ENCODE results near the gene TUBG2. TPM values are rescaled to one million over a fixed set of nuclear protein-coding genes. Genes with fewer than 3 reads are reported as not detected.
"Not testable (repeated sequence)": the region's sequence is repeated elsewhere in the genome, so short reads cannot be mapped to it uniquely, and the experiment has no call there.

TUBG2 gene
- total and polyA plus RNA-seq, 10 of the 15 experiments (the other 5 are each of a cell fraction or from before 2014, with no cell fraction given), result 1.2 to 12.5 (median 8.9) TPM

GRCh38 chr17:42623732-42624596, 35.1 kb upstream of the TUBG2 start (continued):
- TF ChIP-seq, protein P1, sequence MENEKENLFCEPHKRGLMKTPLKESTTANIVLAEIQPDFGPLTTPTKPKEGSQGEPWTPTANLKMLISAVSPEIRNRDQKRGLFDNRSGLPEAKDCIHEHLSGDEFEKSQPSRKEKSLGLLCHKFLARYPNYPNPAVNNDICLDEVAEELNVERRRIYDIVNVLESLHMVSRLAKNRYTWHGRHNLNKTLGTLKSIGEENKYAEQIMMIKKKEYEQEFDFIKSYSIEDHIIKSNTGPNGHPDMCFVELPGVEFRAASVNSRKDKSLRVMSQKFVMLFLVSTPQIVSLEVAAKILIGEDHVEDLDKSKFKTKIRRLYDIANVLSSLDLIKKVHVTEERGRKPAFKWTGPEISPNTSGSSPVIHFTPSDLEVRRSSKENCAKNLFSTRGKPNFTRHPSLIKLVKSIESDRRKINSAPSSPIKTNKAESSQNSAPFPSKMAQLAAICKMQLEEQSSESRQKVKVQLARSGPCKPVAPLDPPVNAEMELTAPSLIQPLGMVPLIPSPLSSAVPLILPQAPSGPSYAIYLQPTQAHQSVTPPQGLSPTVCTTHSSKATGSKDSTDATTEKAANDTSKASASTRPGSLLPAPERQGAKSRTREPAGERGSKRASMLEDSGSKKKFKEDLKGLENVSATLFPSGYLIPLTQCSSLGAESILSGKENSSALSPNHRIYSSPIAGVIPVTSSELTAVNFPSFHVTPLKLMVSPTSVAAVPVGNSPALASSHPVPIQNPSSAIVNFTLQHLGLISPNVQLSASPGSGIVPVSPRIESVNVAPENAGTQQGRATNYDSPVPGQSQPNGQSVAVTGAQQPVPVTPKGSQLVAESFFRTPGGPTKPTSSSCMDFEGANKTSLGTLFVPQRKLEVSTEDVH (IDR thresholded peaks at IDR 0.05; ENCODE audit: low read depth, partially characterized antibody), result no peak
- TF ChIP-seq JUNB (IDR thresholded peaks at IDR 0.05) (peak; percentile 71), RUNX3 (IDR thresholded peaks at IDR 0.05; ENCODE audit: low read length) (no peak), PML (IDR thresholded peaks at IDR 0.05; ENCODE audit: low read length) (no peak), RB1 (IDR thresholded peaks at IDR 0.05; ENCODE audit: borderline replicate concordance) (no peak), CBFB (IDR thresholded peaks at IDR 0.05; ENCODE audit: low read depth) (no peak), BHLHE40 (IDR thresholded peaks at IDR 0.05; ENCODE audit: borderline replicate concordance in 1 of 2, low read depth in 2 of 2, low read length in 1 of 2) (no peak), IRF4 (IDR thresholded peaks at IDR 0.05; ENCODE audit: low read depth, low read length) (peak; percentile 75; the same call in 1 of the 2 replicates), EED (IDR thresholded peaks at IDR 0.05; ENCODE audit: low read depth) (peak; percentile 34; the same call in 1 of the 2 replicates), KLF5 (IDR thresholded peaks at IDR 0.05; ENCODE audit: partially characterized antibody) (no peak), MTA2 (IDR thresholded peaks at IDR 0.05; ENCODE audit: low read depth) (no peak), TCF12 (IDR thresholded peaks at IDR 0.05; ENCODE audit: low read depth, low read length) (0 out of 2 replicates have a peak, but pooled peaks have one; percentile 52), SPI1 (IDR thresholded peaks at IDR 0.05; ENCODE audit: borderline replicate concordance, insufficient read depth, low read depth, low read length) (no peak)

- H3K9me3 ChIP-seq (replicated peaks; ENCODE audit: control insufficient read depth, insufficient read depth, low read length); H3K27ac ChIP-seq (ENCODE audit: control insufficient read depth, insufficient read depth); H3K4me1 ChIP-seq (ENCODE audit: control insufficient read depth, insufficient read depth, low read length); H3K9ac ChIP-seq (ENCODE audit: control insufficient read depth, insufficient read depth, low read length); H2AFZ ChIP-seq (ENCODE audit: control insufficient read depth, low read depth, low read length); H3K36me3 ChIP-seq (ENCODE audit: control insufficient read depth in 2 of 2, insufficient read depth in 2 of 2, low read length in 1 of 2); H3K27me3 ChIP-seq (replicated peaks in 1 of 2; ENCODE audit: control insufficient read depth in 2 of 2, insufficient read depth in 2 of 2, low read length in 1 of 2); DNase-seq (ENCODE audit: low read depth, low spot score); H4K20me1 ChIP-seq (ENCODE audit: control insufficient read depth, insufficient read depth); H3K79me2 ChIP-seq (ENCODE audit: control insufficient read depth, insufficient read depth, low read length); CTCF ChIA-PET; in situ Hi-C loops (cut with MboI); FAIRE-seq; BruUV-seq (replicated peaks); ATAC-seq; H3K4me2 ChIP-seq (ENCODE audit: control insufficient read depth, insufficient read depth); intact Hi-C loops (cut with micrococcal nuclease; ENCODE audit: unreplicated experiment); H3K4me3 ChIP-seq: not testable (repeated sequence)
- SMC1A ChIA-PET (ENCODE audit: uncharacterized antibody, unreplicated experiment), result interaction anchor here (1.8 kb wide), 1 partner anchor 9 kb away, joined by 5 read pairs; no protein-coding TSS in a partner anchor
- WGBS (ENCODE audit: insufficient coverage, insufficient replicate concordance, low lambda C conversion rate, missing lambda C conversion rate), result over 99% methylated on average over 6 of the region's 6 CpGs
- RAD21 ChIA-PET (ENCODE audit: unreplicated experiment), result interaction anchor here (1.2 kb wide), 1 partner anchor 9 kb away, joined by 3 read pairs; no protein-coding TSS in a partner anchor
- POLR2A ChIA-PET, result interaction anchor here (1.3 kb wide), 1 partner anchor 29 kb away, joined by 4 read pairs; no protein-coding TSS in a partner anchor
Measured at GRCh38 chr17:42627032-42627764, 31.9 kb upstream of the TUBG2 start.
